ENCODE results near the gene SRRM1. TPM values are rescaled to one million over a fixed set of nuclear protein-coding genes. Genes with fewer than 3 reads are reported as not detected.

The SRRM1 gene
- total and polyA plus RNA-seq, 2 experiments from 2014 or later = 118 to 666 TPM

GRCh38 chr1:24696041-24696755 lies 53.1 kb downstream of the SRRM1 start:
- H3K27ac ChIP-seq (ENCODE audit: low read depth) = no peak overlapping the region
- Mint-ChIP-seq H3K27me3 (ENCODE audit: insufficient read depth, low read depth, poor library complexity) (peaks cover 10% of the 10 kb centered on the region), H3K27ac (no peak overlapping the region), H3K4me1 (peaks cover 10% of the 10 kb centered on the region), H3K4me3 (no peak overlapping the region), H3K36me3 (ENCODE audit: low read depth) (peaks cover 2% of the 10 kb centered on the region; the same call in 2 of the 3 replicates), H3K9me3 (peaks cover 6% of the 10 kb centered on the region; the same call in 2 of the 3 replicates)
- no peaks in the 10 kb centered on the region for H3K9me2 ChIP-seq (ENCODE audit: insufficient read depth)
- TF ChIP-seq EZH2 (IDR thresholded peaks at IDR 0.05; ENCODE audit: low read depth, unreplicated experiment) (no peak), JUNB (IDR thresholded peaks at IDR 0.05; ENCODE audit: unreplicated experiment) (no peak), POLR2AphosphoS5 (IDR thresholded peaks at IDR 0.05; ENCODE audit: low read depth) (no peak), ZNF462 (CRISPR knock-in tag; IDR thresholded peaks at IDR 0.05) (no peak), ZNF331 (CRISPR knock-in tag; IDR thresholded peaks at IDR 0.05; ENCODE audit: low read depth) (no peak), REST (IDR thresholded peaks at IDR 0.05; ENCODE audit: unreplicated experiment) (no peak), CREB1 (CRISPR knock-in tag; IDR thresholded peaks at IDR 0.05; ENCODE audit: low read depth) (no peak), EZH2phosphoT487 (IDR thresholded peaks at IDR 0.05; ENCODE audit: unreplicated experiment) (no peak), STAT1 (IDR thresholded peaks at IDR 0.05; ENCODE audit: unreplicated experiment) (no peak), ZNF114 (CRISPR knock-in tag; IDR thresholded peaks at IDR 0.05) (no peak), ETS1 (IDR thresholded peaks at IDR 0.05) (no peak), NANOG (IDR thresholded peaks at IDR 0.05; ENCODE audit: borderline replicate concordance) (no peak), CTCF (conservative IDR thresholded peaks at IDR 0.05; ENCODE audit: low read depth in 2 of 2) (no peak)
- H3F3A ChIP-seq (replicated peaks; ENCODE audit: low read depth) = no peaks in the 10 kb centered on the region
- ATAC-seq (no peak), DNase-seq (ENCODE audit: low spot score) (no peak)
- H3K4me1 ChIP-seq (ENCODE audit: insufficient read depth) = peaks cover 5% of the 10 kb centered on the region
- no peaks in the 10 kb centered on the region for H3K36me3 ChIP-seq (ENCODE audit: insufficient read depth)
- no peak overlapping the region for H3K4me2 ChIP-seq
- no peaks in the 10 kb centered on the region for H4K20me1 ChIP-seq (replicated peaks; ENCODE audit: insufficient read depth)
- no peak overlapping the region for H3K4me3 ChIP-seq
- no peak overlapping the region for H2AFZ ChIP-seq
- no peaks in the 10 kb centered on the region for H3K27me3 ChIP-seq (ENCODE audit: insufficient read depth)
- H3K79me2 ChIP-seq (replicated peaks; ENCODE audit: insufficient read depth) = no peaks in the 10 kb centered on the region
